Thyroid gland (tissue), 4 donors: Measurements from ENCODE around the gene FGF7. TPM values are rescaled to one million over a fixed set of nuclear protein-coding genes. Genes with fewer than 3 reads are reported as not detected.

Experiments
- DNase-seq, 2 donors: peaks; one replicate each; pipeline ENCODE4 v3.0.0-alpha.2; 2019
- H3K27ac ChIP-seq, 3 donors: fragments of 200-600 bp; sonication (generic); 1 replicate in 2 of 3; 2 replicates in 1 of 3; pipeline ENCODE4 v1.5.1; 2016 to 2019; ENCODE audit warnings: mild to moderate bottlenecking in 1 of 3, moderate library complexity in 1 of 3
- H3K27me3 ChIP-seq: fragments of 200-600 bp; sonication (generic); one replicate; pipeline ENCODE4 v1.5.1; 2019
- H3K36me3 ChIP-seq, 2 donors: fragments of 200-600 bp; sonication (generic); one replicate each; pipeline ENCODE4 v1.5.1; 2016 to 2019
- H3K4me1 ChIP-seq, 2 donors: fragments of 200-600 bp; sonication (generic); one replicate each; pipeline ENCODE4 v1.5.1; 2017 to 2019
- H3K4me3 ChIP-seq, 3 donors: fragments of 200-600 bp; sonication (generic); replicated peaks in 1 of 3; 1 replicate in 2 of 3; 2 replicates in 1 of 3; pipeline ENCODE4 v1.5.1; 2016; ENCODE audit warnings: mild to moderate bottlenecking in 1 of 3
- H3K9me3 ChIP-seq: fragments of 200-600 bp; sonication (generic); one replicate; pipeline ENCODE4 v1.5.1; 2017
- POLR2A ChIP-seq, 2 donors: fragments of 450-650 bp; IDR thresholded peaks; one replicate each; pipeline ENCODE4 v1.6.1; 2017; ENCODE audit warnings: antibody characterized with exemption in 2 of 2, mild to moderate bottlenecking in 2 of 2, moderate library complexity in 1 of 2
- WGBS, 2 donors: methylation state at CpG; one replicate each; pipeline ENCODE4 v1.1.5; 2017; 5-methylcytosine and 5-hydroxymethylcytosine counted together
- intact Hi-C: fragments of 100-400 bp; cut with DNase I; formaldehyde crosslinking; loops from one replicate; pipeline ENCODE4 v1.15.1; 2023
- total RNA-seq, 4 donors: library from RNA; depleted of rRNA; stranded (reverse); fragments of >200 nt; gene quantifications; one replicate each; pipeline ENCODE4 v1.2.3, GENCODE V29; 2016
- TF ChIP-seq, protein P1 (sequence below), 6 experiments: fragments of 200-600 bp in 3 of 6; fragments of 450-650 bp in 3 of 6; sonication (generic) in 3 of 6; IDR thresholded peaks; one replicate each; pipeline ENCODE4 v1.5.1; 2016 to 2019; ENCODE audit warnings: antibody characterized with exemption in 6 of 6, mild to moderate bottlenecking in 2 of 6, inconsistent platforms in 1 of 6, moderate library complexity in 1 of 6

FGF7 gene
- total RNA-seq, 4 donors from 2014 or later: 31.3 to 111 (median 52.4) TPM

DNA sequence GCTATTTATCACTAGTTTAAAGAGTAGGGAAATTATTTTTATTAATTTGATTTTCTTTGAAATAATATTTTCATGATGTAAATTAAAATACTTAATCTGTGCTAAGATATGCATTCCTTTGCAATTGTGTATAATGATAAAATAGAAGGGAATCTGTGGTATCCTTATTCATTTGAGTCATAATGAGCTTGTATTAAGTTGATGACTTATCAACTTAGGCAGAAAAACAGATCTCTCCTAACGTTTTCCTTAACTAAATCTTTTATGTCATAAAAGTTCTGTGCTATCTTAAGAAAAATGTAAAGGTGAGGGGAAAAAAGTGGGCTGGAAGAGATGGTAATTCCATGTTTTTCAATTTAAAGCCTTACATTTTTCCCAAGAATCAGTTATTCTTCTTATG, 1.9 kb downstream of the FGF7 start:
- intact Hi-C loops: loop anchor here (10.0 kb wide), 2 partner anchors 190 to 560 kb away; no protein-coding TSS in a partner anchor
- Histone ChIP-seq H3K27me3 (no peaks in the 10 kb centered on the region), H3K9me3 (no peaks in the 10 kb centered on the region), H3K36me3 (no peaks in the 10 kb centered on the region), H3K4me3 (peak overlapping the region in 1 of 3 donors; percentile 1), H3K27ac (peak overlapping the region in 1 of 3 donors; percentile 61), H3K4me1 (peaks cover 0 to 12% of the 10 kb centered on the region in 2 donors)
- TF ChIP-seq, protein P1, sequence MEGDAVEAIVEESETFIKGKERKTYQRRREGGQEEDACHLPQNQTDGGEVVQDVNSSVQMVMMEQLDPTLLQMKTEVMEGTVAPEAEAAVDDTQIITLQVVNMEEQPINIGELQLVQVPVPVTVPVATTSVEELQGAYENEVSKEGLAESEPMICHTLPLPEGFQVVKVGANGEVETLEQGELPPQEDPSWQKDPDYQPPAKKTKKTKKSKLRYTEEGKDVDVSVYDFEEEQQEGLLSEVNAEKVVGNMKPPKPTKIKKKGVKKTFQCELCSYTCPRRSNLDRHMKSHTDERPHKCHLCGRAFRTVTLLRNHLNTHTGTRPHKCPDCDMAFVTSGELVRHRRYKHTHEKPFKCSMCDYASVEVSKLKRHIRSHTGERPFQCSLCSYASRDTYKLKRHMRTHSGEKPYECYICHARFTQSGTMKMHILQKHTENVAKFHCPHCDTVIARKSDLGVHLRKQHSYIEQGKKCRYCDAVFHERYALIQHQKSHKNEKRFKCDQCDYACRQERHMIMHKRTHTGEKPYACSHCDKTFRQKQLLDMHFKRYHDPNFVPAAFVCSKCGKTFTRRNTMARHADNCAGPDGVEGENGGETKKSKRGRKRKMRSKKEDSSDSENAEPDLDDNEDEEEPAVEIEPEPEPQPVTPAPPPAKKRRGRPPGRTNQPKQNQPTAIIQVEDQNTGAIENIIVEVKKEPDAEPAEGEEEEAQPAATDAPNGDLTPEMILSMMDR (IDR thresholded peaks at IDR 0.05): no peak
- TF ChIP-seq POLR2A (IDR thresholded peaks at IDR 0.05): no peak
- 74 to 76% methylated on average over 1 of the region's 1 CpG for WGBS, 2 donors
- no peak for DNase-seq

DNA sequence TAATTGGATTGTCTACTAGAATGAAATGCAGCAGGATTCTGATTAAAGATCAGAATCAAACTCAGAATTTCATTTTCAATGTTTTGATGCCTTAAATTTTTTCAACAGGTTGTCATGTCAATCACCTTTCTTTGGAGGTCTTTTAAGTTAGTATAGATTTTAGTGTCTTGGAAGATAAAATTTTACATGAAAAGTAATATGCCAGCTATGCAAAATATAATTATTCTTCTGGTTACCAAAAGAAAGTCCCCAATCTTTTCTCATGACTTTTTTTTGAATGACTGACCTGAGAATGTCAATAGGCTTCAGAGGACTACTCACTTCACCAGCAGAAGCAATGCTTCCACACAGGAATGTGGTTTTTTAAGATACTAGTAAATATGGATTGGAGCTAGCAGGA, 4.3 kb downstream of the FGF7 start:
- H3K36me3 ChIP-seq: no peaks in the 10 kb centered on the region
- no peak overlapping the region for H3K4me3 ChIP-seq
- H3K9me3 ChIP-seq: no peaks in the 10 kb centered on the region
- TF ChIP-seq POLR2A (IDR thresholded peaks at IDR 0.05): no peak
- TF ChIP-seq, protein P1 (IDR thresholded peaks at IDR 0.05): no peak
- peaks cover 0 to 12% of the 10 kb centered on the region in 2 donors for H3K4me1 ChIP-seq
- H3K27me3 ChIP-seq: no peaks in the 10 kb centered on the region
- peak overlapping the region in 1 of 3 donors; percentile 49 for H3K27ac ChIP-seq
- intact Hi-C loops: loop anchor here (10.0 kb wide), 2 partner anchors 193 to 563 kb away; no protein-coding TSS in a partner anchor
- no peak for DNase-seq

DNA sequence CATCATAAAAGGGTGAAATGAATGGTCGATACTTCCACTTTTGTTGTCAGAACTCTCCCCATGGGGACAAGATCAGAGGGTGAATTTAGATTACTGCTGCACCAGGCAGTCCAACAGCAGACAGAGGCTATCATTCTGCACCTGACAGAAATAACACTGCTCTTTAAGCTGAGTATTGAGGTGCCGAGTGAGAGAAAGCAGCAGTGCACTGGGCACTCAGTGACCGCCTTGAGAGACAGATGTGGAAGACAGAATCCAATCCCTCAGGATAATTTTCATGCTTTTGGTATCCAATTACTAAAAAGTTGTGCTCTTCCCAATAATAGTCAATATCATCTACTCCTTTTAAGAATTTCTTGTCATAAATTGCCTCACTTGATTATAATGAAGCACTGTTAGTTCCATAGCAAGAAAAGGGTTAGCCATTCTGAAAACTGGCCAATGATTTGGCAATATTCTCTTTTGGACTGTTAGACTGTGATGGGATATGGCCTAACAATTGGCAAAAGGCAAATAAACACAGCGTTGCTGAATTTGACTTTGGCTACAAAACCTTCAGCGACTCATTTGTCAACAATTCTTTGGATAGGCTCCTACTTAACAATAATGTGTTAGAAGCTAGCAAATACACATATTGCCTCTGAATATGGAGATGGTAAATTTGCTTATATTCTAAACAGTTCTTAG, 5.5 kb downstream of the FGF7 start:
- Histone ChIP-seq H3K36me3 (no peaks in the 10 kb centered on the region), H3K27me3 (no peaks in the 10 kb centered on the region), H3K27ac (peak overlapping the region in 2 of 3 donors; percentile 19 to 49), H3K9me3 (no peaks in the 10 kb centered on the region), H3K4me3 (peak overlapping the region in 1 of 3 donors; percentile 0), H3K4me1 (peaks cover 0 to 6% of the 10 kb centered on the region in 2 donors)
- no peak for DNase-seq
- WGBS, 2 donors: 72 to 82% methylated on average over 5 of the region's 5 CpGs
- intact Hi-C loops: loop anchor here (10.0 kb wide), 2 partner anchors 194 to 564 kb away; no protein-coding TSS in a partner anchor
- no peak for TF ChIP-seq POLR2A (IDR thresholded peaks at IDR 0.05)
- TF ChIP-seq, protein P1 (IDR thresholded peaks at IDR 0.05): no peak

DNA sequence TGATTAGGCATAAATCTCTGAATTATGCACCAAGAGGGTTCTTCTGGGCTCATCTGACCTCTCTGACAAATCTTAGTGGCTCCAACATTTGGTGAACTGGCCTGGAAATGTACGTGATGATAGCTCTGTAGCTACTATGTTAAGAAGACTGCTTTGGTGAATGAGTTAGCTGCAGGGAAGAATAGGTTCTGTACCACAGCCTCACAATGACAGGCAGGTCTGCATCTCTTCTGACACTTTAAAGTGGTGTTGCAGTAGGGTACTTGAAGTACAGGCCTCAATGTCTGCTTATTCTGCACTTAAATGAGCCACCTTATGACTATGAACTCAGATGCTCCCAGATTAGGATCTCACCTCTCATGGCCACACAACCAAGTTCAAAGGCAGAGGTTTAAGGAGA, 7.0 kb downstream of the FGF7 start:
- H3K27ac ChIP-seq: peak overlapping the region in 1 of 3 donors; percentile 5
- intact Hi-C loops: no loop called here

DNA sequence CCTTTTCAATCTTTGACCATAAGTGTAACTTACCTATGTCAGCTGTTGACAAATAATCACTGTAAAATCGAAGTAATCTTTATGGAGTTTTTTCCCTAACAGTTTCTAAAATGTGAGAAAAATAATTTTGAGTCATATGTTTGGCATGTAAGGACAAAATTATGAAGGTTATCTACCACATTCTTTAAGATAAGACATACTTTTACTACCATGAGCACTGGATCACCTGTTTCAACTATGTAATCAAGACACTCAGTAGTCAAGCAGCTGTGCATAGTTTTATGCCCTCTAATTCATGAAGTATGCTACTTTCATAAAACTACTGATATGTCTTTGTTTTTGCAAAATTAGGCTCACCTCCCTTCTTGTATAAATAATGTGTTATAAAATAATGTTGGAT, 12.1 kb downstream of the FGF7 start:
- Histone ChIP-seq H3K36me3 (no peaks in the 10 kb centered on the region), H3K4me3 (no peak overlapping the region), H3K9me3 (no peaks in the 10 kb centered on the region), H3K27ac (peak overlapping the region; percentile 15 to 85 (median 43)), H3K27me3 (no peaks in the 10 kb centered on the region), H3K4me1 (peaks cover 37 to 44% of the 10 kb centered on the region in 2 donors)
- 88 to 93% methylated on average over 1 of the region's 1 CpG for WGBS, 2 donors
- TF ChIP-seq, protein P1 (IDR thresholded peaks at IDR 0.05): no peak
- no peak for TF ChIP-seq POLR2A (IDR thresholded peaks at IDR 0.05)
- intact Hi-C loops: no loop called here
- DNase-seq: no peak

More for the DNA sequence above, 7.0 kb downstream of the FGF7 start:
- Histone ChIP-seq H3K4me1 (peaks cover 0 to 9% of the 10 kb centered on the region in 2 donors), H3K9me3 (no peaks in the 10 kb centered on the region), H3K4me3 (no peak overlapping the region), H3K36me3 (no peaks in the 10 kb centered on the region), H3K27me3 (no peaks in the 10 kb centered on the region)
- 83 to 85% methylated on average over 1 of the region's 1 CpG for WGBS, 2 donors
- DNase-seq: no peak
- TF ChIP-seq, protein P1 (IDR thresholded peaks at IDR 0.05): no peak
- TF ChIP-seq POLR2A (IDR thresholded peaks at IDR 0.05): no peak
